GM10266 (cell line): ENCODE measurements around the gene ARL5C.

Experiments
- DNase-seq: peaks from one replicate; pipeline ENCODE4 v3.0.0; 2012; ENCODE audit errors: extremely low spot score
- TF ChIP-seq, protein P1 (sequence below): IDR thresholded peaks from 2 replicates; pipeline ENCODE4 v1.5.1; 2012; ENCODE audit warnings: mild to moderate bottlenecking, low read depth; ENCODE audit not compliant: control insufficient read depth, insufficient read depth; ENCODE audit errors: missing control alignments

The ARL5C gene, protein sequence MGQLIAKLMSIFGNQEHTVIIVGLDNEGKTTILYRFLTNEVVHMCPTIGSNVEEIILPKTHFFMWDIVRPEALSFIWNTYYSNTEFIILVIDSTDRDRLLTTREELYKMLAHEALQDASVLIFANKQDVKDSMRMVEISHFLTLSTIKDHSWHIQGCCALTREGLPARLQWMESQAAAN

DNA sequence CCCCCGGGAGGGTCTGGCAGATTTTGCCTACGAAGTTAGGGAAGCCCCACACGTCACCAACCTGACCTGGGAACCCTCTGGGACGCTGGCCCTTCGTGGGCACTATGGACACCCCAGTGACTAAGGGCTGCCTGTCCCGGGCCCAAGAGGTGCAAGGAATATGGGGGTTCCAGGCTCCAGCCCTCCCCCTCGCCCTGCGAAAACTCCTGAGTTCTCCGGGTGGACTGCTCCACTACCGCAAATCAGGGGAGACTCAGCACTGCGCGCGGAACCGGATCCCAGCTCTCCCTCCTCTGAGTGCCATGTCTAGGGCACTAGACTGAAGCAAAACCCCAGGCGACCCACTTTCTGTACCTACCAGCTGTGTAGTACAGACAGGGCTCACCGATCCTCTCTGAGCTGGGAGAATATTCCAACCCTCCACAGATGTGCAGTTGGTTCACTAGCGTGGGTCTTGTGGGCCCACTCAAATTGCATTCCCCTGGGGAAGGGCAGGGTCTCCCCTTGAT is at the start of gene ARL5C:
Gene ARL5C (minus strand): TSS at position 321 of the 509 bp plus-strand sequence. CDS start 401 bp downstream, outside the sequence.
- no peak for DNase-seq

DNA sequence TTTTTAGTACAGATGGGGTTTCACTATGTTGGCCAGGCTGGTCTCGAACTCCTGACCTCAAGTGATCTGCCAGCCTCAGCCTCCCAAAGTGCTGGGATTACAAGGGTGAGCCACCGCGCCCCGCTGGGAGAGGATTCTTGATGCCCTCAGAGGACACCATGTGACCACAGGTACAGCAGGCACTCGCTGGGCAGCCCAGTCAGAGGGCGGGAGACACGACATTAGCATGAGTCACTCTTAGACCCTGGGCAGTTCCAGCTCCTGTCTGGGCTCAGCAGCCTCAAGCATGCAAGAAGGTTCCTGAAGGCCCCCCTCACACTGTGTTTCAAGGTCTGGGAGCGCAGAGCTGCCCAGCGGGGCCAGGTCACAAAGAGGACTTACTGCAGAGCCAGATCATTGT is 47.9 kb upstream of the ARL5C start:
- TF ChIP-seq, protein P1, sequence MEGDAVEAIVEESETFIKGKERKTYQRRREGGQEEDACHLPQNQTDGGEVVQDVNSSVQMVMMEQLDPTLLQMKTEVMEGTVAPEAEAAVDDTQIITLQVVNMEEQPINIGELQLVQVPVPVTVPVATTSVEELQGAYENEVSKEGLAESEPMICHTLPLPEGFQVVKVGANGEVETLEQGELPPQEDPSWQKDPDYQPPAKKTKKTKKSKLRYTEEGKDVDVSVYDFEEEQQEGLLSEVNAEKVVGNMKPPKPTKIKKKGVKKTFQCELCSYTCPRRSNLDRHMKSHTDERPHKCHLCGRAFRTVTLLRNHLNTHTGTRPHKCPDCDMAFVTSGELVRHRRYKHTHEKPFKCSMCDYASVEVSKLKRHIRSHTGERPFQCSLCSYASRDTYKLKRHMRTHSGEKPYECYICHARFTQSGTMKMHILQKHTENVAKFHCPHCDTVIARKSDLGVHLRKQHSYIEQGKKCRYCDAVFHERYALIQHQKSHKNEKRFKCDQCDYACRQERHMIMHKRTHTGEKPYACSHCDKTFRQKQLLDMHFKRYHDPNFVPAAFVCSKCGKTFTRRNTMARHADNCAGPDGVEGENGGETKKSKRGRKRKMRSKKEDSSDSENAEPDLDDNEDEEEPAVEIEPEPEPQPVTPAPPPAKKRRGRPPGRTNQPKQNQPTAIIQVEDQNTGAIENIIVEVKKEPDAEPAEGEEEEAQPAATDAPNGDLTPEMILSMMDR, result no peak
- DNase-seq, result no peak

More for the DNA sequence above, at the start of gene ARL5C:
- TF ChIP-seq, protein P1, result no peak

DNA sequence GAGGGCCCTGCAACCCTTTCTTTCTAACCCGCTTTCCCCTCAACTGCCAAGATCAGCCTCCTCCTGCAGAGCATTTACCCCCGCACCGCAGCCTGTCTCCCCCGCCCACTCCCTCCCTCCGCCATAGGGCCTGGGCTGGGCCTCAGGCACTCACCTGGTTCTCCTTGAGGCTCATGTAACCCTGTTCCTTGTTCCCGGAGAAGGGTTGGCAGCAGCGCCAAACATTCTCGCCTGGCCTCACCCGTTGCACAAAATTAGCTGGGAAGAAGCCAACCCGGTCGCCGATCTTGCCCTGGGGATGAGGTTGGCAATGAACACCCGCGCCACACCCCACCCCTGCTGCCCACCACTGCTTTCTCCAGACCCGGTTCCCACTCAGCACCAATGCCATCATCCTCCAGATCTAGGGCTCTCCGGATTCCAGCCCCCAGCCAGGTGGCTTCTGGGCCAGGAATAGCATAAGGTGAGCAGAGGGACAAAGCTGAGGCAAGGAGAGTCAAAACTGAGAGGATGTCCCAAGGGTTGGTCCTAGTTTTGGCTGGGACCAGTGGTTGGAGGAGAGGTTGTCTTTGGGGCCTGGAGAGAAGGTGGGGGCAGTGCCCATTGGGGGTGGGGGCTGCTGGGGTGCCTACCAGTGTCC is 47.0 kb upstream of the ARL5C start:
- DNase-seq, result no peak
- TF ChIP-seq, protein P1, result no peak

DNA sequence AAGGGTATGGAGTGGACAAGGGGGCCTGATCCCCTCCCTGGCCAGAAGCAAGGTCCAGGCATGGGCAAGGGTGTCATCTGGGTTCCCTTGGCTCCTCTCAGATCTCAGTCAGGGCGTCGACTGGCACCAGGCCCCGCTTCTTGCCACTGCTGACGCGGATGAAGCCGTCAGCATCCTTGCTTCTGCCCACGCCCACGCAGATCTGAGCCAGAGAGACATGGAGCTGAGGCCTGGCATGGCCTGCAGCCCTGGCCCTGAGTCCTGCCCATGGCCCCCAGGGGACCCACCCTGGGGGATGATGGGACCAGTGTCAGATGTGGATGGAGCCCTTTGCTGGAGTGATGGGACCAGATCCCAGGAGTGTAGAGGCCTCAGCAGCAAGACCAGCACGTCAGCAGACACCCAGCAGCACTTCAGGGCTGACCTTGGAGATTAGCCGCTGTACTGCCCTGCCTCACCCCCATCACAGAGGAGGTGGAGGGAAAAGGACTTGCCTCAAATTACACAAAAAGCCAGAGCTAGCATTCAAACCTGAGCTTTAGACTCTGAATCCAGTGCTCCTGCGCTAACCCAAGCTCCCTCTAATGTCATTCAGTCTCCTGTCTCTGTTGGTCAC is 46.3 kb upstream of the ARL5C start:
- DNase-seq, result no peak
- TF ChIP-seq, protein P1, result no peak

DNA sequence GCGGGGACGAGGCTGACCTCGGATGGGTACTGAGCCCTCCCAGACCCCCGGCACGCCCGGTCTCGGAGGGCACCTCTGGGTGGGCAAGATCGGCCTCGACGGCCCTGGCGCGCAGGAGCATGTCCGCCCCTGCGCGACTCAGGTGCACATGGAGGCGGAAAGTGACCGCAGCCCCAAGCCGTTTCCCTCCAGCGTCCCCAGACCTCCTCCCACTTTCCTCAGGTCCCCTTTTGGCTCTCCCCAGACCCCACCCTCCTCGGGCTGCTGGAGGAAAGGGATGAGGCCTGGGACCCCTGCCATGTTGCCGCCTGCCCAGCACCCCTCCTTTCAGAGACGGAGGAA is 44.1 kb upstream of the ARL5C start:
- DNase-seq, result no peak
- TF ChIP-seq, protein P1, result no peak

DNA sequence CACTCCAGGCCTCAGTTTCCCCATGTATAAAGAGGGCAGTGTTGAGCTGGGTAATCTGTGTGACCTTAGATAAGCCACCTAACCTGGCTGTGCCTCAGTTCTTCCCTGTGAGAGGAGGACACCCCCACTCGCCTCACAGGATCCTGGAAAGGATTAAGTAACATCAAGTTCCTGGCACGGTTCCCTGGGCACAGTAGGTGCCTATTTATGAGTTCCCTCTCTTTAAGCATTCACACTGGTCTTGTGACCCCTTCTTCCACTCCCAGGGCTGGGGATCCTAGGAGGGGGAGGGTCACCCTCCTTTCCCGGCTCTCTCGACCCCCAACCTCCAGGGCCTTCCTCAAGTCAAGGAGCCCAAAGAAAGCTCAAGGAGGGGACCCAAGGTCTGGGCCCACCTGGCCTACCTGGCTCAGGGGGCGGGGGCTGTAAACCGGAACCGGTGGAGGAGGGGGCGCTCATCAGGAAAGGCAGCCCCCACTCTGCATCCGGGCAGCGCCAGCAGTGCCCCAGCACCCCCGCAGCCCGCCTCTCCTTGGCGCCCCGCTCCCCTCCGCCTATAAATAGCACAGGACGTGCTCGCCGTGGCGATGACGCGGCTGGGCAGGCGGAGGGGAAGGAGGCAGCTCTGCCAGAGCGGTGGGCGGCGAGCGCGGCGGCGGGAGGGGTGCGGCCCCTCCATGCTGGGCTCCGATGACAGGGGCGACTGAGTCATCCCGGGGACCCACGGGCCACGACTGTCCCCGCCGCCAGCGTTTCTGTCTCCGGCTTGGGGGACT is 43.5 kb upstream of the ARL5C start:
- TF ChIP-seq, protein P1, result no peak
- DNase-seq, result peak; percentile 46
